Sigmoid colon (tissue), 3 donors: Measurements from ENCODE around the gene SCG5.

Experiments used
- POLR2A ChIP-seq, 2 donors: fragments of 450-650 bp; IDR thresholded peaks; one replicate each; pipeline ENCODE4 v1.6.1; 2016; ENCODE audit warnings: antibody characterized with exemption in 2 of 2, mild to moderate bottlenecking in 2 of 2, moderate library complexity in 2 of 2
- TF ChIP-seq, protein P1 (sequence below), 4 experiments: fragments of 450-650 bp in 3 of 4; fragments of 200-600 bp in 1 of 4; IDR thresholded peaks; one replicate each; pipeline ENCODE4 v1.5.1; 2016 to 2019; ENCODE audit warnings: antibody characterized with exemption in 4 of 4, mild to moderate bottlenecking in 3 of 4, moderate library complexity in 2 of 4

DNA sequence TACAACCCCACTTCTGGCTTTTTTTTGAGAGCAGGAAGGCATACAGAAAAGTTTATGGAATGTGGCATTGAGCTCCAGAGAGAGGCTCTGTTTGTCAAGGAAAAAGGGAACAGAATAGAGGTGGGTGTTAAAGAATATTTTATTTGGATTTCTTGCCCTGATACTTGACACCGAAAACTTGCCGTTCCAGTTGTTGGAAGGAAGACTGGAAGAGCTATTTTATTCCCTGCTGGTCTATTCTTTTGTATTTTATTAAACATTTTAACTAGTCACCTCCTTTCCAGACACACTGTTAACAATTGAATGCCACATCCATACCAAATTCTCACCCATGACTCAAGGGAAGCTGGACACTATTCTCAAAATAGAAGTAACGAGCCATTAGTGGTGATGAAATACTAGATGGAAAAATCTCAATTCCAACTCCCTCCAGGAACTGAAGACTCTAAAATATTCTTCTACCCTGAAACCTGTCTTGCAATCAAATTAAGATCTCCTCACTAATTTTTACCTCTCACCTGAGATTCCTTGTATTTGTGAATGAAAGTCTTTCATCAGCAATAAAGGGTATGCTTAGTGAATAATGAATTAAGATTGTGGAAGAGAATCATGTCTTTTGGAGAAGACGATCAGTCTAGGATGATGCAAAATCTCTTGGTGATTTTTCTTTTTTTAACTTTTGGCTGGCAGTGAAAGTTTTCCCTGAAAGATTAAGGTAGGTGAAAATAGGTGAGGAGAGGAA lies 104.8 kb downstream of the SCG5 start:
- TF ChIP-seq, protein P1, sequence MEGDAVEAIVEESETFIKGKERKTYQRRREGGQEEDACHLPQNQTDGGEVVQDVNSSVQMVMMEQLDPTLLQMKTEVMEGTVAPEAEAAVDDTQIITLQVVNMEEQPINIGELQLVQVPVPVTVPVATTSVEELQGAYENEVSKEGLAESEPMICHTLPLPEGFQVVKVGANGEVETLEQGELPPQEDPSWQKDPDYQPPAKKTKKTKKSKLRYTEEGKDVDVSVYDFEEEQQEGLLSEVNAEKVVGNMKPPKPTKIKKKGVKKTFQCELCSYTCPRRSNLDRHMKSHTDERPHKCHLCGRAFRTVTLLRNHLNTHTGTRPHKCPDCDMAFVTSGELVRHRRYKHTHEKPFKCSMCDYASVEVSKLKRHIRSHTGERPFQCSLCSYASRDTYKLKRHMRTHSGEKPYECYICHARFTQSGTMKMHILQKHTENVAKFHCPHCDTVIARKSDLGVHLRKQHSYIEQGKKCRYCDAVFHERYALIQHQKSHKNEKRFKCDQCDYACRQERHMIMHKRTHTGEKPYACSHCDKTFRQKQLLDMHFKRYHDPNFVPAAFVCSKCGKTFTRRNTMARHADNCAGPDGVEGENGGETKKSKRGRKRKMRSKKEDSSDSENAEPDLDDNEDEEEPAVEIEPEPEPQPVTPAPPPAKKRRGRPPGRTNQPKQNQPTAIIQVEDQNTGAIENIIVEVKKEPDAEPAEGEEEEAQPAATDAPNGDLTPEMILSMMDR (IDR thresholded peaks at IDR 0.05), result no peak
- no peak for TF ChIP-seq POLR2A (IDR thresholded peaks at IDR 0.05)
